Fibroblast of upper back skin (primary cell): ENCODE data around the gene CCR2.

ENCODE experiments used
- DNase-seq: peaks from one replicate; pipeline ENCODE4 v3.0.0-alpha.2; 2013

CCR2 gene

DNA sequence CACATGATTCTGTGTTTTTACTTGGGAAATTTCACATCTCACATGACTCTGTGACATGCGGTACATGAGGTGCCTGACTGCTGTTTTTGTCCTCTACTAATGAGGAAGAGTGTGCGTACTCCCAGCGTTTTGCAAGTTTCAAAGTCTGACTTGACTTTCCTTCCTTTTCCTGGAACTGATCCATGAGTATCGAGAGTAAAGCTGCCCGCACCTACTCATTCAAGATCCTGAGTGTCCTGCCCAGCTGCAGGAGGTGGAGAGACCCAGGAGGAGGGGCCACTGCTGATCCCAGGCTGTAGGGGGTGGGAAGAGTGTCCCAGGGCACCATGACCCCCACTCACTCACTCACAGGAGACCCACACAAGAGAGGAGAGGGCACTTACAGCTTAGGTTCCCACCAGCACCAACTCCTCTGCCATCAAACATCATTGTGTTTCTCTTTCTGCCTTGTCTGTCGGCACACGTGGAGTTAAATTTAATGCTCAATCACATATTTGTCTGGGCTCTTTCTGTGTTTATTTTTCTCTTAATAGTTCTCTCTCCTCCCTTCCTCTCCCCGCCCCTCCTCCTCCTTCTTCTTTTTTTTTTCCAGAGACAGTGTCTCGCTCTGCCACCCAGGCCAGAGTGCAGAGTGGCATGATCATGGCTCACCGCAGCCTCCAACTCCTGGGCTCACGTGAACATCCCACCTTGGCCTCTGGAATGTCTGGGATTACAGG is 51.5 kb downstream of the CCR2 start:
- no peak for DNase-seq

DNA sequence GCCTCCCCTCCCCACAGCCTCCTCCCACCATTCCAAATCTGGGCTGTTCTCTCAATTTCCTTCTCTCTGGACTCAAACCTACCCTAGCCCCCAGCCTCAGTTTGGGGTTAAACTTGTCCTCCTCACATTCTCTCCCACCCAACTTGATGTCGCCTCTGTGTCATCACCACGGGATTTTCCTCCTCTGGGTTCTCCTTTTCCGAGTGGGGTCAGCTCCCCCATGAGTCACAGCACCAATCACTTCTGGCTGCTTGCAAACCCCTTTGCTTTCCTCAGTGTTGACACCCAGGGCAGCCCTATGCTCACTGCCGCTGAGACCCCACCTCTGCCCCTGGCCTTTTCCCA is 52.5 kb downstream of the CCR2 start:
- DNase-seq: no peak

DNA sequence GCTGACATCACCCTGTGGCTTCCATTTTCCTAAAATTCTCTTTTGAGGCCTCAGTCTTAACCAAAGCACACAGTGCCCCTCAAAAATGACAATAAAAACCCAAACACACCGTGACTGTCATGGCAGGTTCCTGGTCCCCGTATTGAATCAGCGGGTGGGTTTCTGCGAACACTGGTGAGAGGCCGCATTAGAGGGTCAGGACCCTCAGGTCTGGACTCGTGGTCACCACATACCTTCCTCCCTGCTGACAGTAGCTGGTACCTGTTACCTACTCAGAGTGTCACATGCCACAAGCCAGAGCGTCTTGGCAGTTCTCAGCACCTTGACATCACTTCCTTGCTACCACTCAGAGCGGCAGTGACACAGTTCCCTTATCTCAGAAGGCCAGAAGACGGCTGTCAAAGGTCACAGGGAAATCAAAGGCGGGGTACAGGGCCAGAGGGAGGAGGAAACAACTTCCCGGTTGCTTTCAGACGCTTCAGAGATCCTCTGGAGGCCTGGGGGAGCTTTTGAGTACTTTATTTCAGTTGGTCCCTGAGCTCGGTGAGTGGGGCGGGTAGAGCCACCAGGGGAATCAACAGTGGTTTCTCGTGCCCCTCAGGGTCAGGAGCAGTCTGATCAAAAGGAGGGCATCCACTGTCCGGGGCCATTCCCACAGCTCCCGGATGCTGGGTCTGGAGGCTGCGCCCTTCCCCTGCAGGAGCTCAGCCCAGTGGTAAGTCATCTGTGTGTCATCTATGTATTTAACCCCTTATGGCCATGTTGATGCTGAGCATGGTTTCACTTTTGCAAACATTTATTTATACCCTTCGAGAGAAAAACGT is 53.1 kb downstream of the CCR2 start, which contains the start of the genes CCR5AS and CCRL2:
Gene CCR5AS, minus strand, starts transcription at position 279 of the 824 bp plus-strand sequence.
Gene CCRL2, plus strand, starts transcription at position 472 of the 824 bp plus-strand sequence. CDS start 821 bp downstream, outside the sequence.
- DNase-seq: no peak

GRCh38 chr3:46407970-46408369 is 54.1 kb downstream of the CCR2 start:
- no peak for DNase-seq

- no peak for DNase-seq
These were observed 54.9 kb downstream of the CCR2 start for GRCh38 chr3:46408853-46409252.

- DNase-seq: no peak
These were observed 56.0 kb downstream of the CCR2 start for GRCh38 chr3:46409739-46410489.
